ENCODE results near the gene ACACA.

The ACACA gene

GRCh38 chr17:37218849-37219248 is 187.8 kb downstream of the ACACA start (continued):
- TF ChIP-seq, protein P1, sequence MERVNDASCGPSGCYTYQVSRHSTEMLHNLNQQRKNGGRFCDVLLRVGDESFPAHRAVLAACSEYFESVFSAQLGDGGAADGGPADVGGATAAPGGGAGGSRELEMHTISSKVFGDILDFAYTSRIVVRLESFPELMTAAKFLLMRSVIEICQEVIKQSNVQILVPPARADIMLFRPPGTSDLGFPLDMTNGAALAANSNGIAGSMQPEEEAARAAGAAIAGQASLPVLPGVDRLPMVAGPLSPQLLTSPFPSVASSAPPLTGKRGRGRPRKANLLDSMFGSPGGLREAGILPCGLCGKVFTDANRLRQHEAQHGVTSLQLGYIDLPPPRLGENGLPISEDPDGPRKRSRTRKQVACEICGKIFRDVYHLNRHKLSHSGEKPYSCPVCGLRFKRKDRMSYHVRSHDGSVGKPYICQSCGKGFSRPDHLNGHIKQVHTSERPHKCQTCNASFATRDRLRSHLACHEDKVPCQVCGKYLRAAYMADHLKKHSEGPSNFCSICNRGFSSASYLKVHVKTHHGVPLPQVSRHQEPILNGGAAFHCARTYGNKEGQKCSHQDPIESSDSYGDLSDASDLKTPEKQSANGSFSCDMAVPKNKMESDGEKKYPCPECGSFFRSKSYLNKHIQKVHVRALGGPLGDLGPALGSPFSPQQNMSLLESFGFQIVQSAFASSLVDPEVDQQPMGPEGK (tag by site-specific recombination; IDR thresholded peaks at IDR 0.05), result no peak
- TF ChIP-seq ZBTB17 (tag by site-specific recombination; IDR thresholded peaks at IDR 0.05) (no peak), ZNF23 (tag by site-specific recombination; IDR thresholded peaks at IDR 0.05; ENCODE audit: borderline replicate concordance) (no peak), ZNF10 (tag by site-specific recombination; IDR thresholded peaks at IDR 0.05) (no peak), ZNF211 (tag by site-specific recombination; IDR thresholded peaks at IDR 0.05; ENCODE audit: low read depth) (no peak), ZNF548 (tag by site-specific recombination; IDR thresholded peaks at IDR 0.05) (no peak), ZNF341 (tag by site-specific recombination; IDR thresholded peaks at IDR 0.05; ENCODE audit: low read depth) (no peak), ZSCAN30 (tag by site-specific recombination; IDR thresholded peaks at IDR 0.05) (no peak), ZNF514 (tag by site-specific recombination; IDR thresholded peaks at IDR 0.05) (no peak), ZNF132 (tag by site-specific recombination; IDR thresholded peaks at IDR 0.05; ENCODE audit: borderline replicate concordance) (no peak), OSR2 (tag by site-specific recombination; IDR thresholded peaks at IDR 0.05) (no peak), ZNF221 (tag by site-specific recombination; IDR thresholded peaks at IDR 0.05; ENCODE audit: borderline replicate concordance) (no peak), TCF7L2 (IDR thresholded peaks at IDR 0.05; ENCODE audit: borderline replicate concordance, low read depth, low read length) (no peak)

- Histone ChIP-seq H3K27ac (ENCODE audit: extremely low read depth, low read depth, low read length) (no peak overlapping the region), H3K4me3 (ENCODE audit: low read depth, low read length) (no peak overlapping the region)
Measured at GRCh38 chr17:37214416-37214815, 192.2 kb downstream of the ACACA start.

GRCh38 chr17:37213927-37214326 is 192.7 kb downstream of the ACACA start:
- ChIA-PET CTCF (interaction anchor here (0.7 to 1.4 kb wide), 8 partner anchors 9 to 611 kb away, joined by 3 to 8 read pairs (median 3); no protein-coding TSS in a partner anchor), POLR2A (no interaction called here)
- Histone ChIP-seq H3K36me3 (ENCODE audit: control insufficient read depth in 2 of 2, insufficient read depth in 1 of 2, low read length in 2 of 2) (peaks cover 9 to 25% of the 10 kb centered on the region in 2 experiments), H3K4me1 (ENCODE audit: control insufficient read depth, insufficient read depth, low read length) (no peaks in the 10 kb centered on the region), H3K9me3 (ENCODE audit: control insufficient read depth, insufficient read depth, low read depth, low read length) (no peaks in the 10 kb centered on the region), H3K4me3 (ENCODE audit: low read depth, low read length) (no peak overlapping the region), H3K27ac (ENCODE audit: extremely low read depth, low read depth, low read length) (no peak overlapping the region)
- no peak for TF ChIP-seq ZNF518A (tag by site-specific recombination; conservative IDR thresholded peaks at IDR 0.05; ENCODE audit: low read depth)
- TF ChIP-seq PRDM10 (tag by site-specific recombination; IDR thresholded peaks at IDR 0.05), result no peak
- TF ChIP-seq, protein P2, sequence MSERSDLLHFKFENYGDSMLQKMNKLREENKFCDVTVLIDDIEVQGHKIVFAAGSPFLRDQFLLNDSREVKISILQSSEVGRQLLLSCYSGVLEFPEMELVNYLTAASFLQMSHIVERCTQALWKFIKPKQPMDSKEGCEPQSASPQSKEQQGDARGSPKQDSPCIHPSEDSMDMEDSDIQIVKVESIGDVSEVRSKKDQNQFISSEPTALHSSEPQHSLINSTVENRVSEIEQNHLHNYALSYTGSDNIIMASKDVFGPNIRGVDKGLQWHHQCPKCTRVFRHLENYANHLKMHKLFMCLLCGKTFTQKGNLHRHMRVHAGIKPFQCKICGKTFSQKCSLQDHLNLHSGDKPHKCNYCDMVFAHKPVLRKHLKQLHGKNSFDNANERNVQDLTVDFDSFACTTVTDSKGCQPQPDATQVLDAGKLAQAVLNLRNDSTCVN (tag by site-specific recombination; optimal IDR thresholded peaks at IDR 0.05), result no peak
- no peak for TF ChIP-seq ZNF621 (tag by site-specific recombination; IDR thresholded peaks at IDR 0.05)
- TF ChIP-seq REPIN1 (tag by site-specific recombination; IDR thresholded peaks at IDR 0.05; ENCODE audit: low read depth), result no peak
- TF ChIP-seq SCRT2 (tag by site-specific recombination; IDR thresholded peaks at IDR 0.05), result no peak
- TF ChIP-seq, protein P3, sequence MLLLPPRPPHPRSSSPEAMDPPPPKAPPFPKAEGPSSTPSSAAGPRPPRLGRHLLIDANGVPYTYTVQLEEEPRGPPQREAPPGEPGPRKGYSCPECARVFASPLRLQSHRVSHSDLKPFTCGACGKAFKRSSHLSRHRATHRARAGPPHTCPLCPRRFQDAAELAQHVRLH (tag by site-specific recombination; IDR thresholded peaks at IDR 0.05), result no peak

More at GRCh38 chr17:37214416-37214815, 192.2 kb downstream of the ACACA start:
- ChIA-PET CTCF (interaction anchor here (0.7 to 1.4 kb wide), 6 partner anchors 9 to 612 kb away, joined by 3 to 8 read pairs (median 3); no protein-coding TSS in a partner anchor), POLR2A (no interaction called here)
- no peaks in the 10 kb centered on the region for H3K4me1 ChIP-seq (ENCODE audit: control insufficient read depth, insufficient read depth, low read length)
- peaks cover 9 to 22% of the 10 kb centered on the region in 2 experiments for H3K36me3 ChIP-seq (ENCODE audit: control insufficient read depth in 2 of 2, insufficient read depth in 1 of 2, low read length in 2 of 2)
- TF ChIP-seq KLF10 (tag by site-specific recombination; IDR thresholded peaks at IDR 0.05), result no peak
- TF ChIP-seq ZNF596 (tag by site-specific recombination; IDR thresholded peaks at IDR 0.05), result no peak
- no peaks in the 10 kb centered on the region for H3K9me3 ChIP-seq (ENCODE audit: control insufficient read depth, insufficient read depth, low read depth, low read length)

All from HEK293 (cell line).